Measurements from ENCODE around the gene MVP. TPM values are rescaled to one million over a fixed set of nuclear protein-coding genes. Genes with fewer than 3 reads are reported as not detected.
"Not testable (repeated sequence)": the region's sequence is repeated elsewhere in the genome, so short reads cannot be mapped to it uniquely, and the experiment has no call there.

MVP gene
- total RNA-seq, 1 donor from 2014 or later: 361 TPM

GRCh38 chr16:29815032-29815721, 5.1 kb upstream of the MVP start:
- DNase-seq (ENCODE audit: low read depth): no peak

- DNase-seq (ENCODE audit: low read depth): peak; percentile 99
Measured at GRCh38 chr16:29815793-29816693, 4.2 kb upstream of the MVP start, which contains the start of gene PAGR1. Gene PAGR1 (plus strand): TSS chr16:29816152. CDS start chr16:29816526, 374 bp downstream.

- DNase-seq (ENCODE audit: low read depth): peak; percentile 74
Measured at GRCh38 chr16:29816694-29817441, 3.4 kb upstream of the MVP start.

GRCh38 chr16:29818082-29818481, 2.2 kb upstream of the MVP start:
- DNase-seq (ENCODE audit: low read depth): no peak

GRCh38 chr16:29819506-29819905, 756 bp upstream of the MVP start:
- DNase-seq (ENCODE audit: low read depth): peak; percentile 6

GRCh38 chr16:29820730-29821642, 724 bp downstream of the MVP start:
- DNase-seq (ENCODE audit: low read depth): peak; percentile 82

GRCh38 chr16:29821643-29822115, 1.4 kb downstream of the MVP start:
- peak; percentile 85 for DNase-seq (ENCODE audit: low read depth)

- peak; percentile 75 for DNase-seq (ENCODE audit: low read depth)
Measured at GRCh38 chr16:29824589-29825144, 4.4 kb downstream of the MVP start.

GRCh38 chr16:29825145-29826044, 5.1 kb downstream of the MVP start:
- DNase-seq (ENCODE audit: low read depth): peak; percentile 95

- no peak for DNase-seq (ENCODE audit: low read depth)
Measured at GRCh38 chr16:29826342-29826695, 6.1 kb downstream of the MVP start.

- no peak for DNase-seq (ENCODE audit: low read depth)
Measured at GRCh38 chr16:29830774-29831173, 10.5 kb downstream of the MVP start.

- no peak for DNase-seq (ENCODE audit: low read depth)
Measured at GRCh38 chr16:29831490-29831889, 11.2 kb downstream of the MVP start.

- DNase-seq (ENCODE audit: low read depth): not testable (repeated sequence)
Measured at GRCh38 chr16:29833219-29833618, 13.0 kb downstream of the MVP start.

GRCh38 chr16:29834079-29834478, 13.8 kb downstream of the MVP start:
- no peak for DNase-seq (ENCODE audit: low read depth)

GRCh38 chr16:29835926-29836325, 15.7 kb downstream of the MVP start:
- no peak for DNase-seq (ENCODE audit: low read depth)

- no peak for DNase-seq (ENCODE audit: low read depth)
Measured at GRCh38 chr16:29836623-29837022, 16.4 kb downstream of the MVP start.

GRCh38 chr16:29837841-29838240, 17.6 kb downstream of the MVP start:
- DNase-seq (ENCODE audit: low read depth): no peak

GRCh38 chr16:29839822-29840221, 19.6 kb downstream of the MVP start:
- DNase-seq (ENCODE audit: low read depth): no peak

GRCh38 chr16:29840240-29840639, 20.0 kb downstream of the MVP start:
- DNase-seq (ENCODE audit: low read depth): no peak

All from myocyte (in vitro differentiated cells).